ENCODE measurements around the gene DYRK3. TPM values are rescaled to one million over a fixed set of nuclear protein-coding genes. Genes with fewer than 3 reads are reported as not detected.

DYRK3 gene
- total RNA-seq, 2 experiments from 2014 or later, result 10.1 to 11.4 TPM

DNA sequence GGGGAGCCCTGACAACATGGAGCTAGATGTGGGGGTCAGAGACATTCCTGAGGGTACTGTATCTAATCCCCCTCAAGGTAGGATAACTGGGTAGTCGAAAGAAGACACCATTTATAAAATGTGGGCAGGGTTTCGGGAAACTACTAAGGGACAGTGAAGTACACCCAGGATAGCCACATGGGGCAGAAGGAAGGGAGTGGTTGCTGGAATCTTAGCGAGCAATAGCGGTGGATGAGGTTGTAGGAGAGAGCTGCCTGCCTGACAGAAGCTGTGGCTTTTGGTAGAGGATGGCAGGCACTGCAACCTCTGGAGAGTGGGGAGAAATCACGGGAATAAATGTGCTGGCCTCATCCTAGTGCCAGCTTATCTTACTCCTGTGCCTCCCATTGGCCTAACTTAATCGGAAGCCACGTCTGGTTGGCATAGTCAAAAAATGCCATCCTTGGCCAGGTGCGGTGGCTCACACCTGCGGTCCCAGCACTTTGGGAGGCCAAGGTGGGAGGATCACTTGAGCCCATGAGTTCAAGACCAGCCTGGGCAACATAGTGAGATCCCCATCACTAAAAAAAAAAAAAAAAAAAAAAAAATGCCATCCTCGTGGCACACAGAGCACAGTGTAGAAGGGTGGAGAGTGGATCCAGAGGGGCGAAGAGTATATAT is 26.0 kb downstream of the DYRK3 start:
- CTCF ChIA-PET, result interaction anchor here (0.8 to 14.8 kb wide), 6 partner anchors 12 to 202 kb away, joined by 3 to 399 read pairs (median 12); partner anchors contain the start of gene DYRK3
- no peak for DNase-seq
- POLR2A ChIA-PET, result no interaction called here
- H3K36me3 Mint-ChIP-seq, result no peaks in the 10 kb centered on the region
- peaks cover 22% of the 10 kb centered on the region for H3K27me3 Mint-ChIP-seq
- no peak overlapping the region for H3K27ac Mint-ChIP-seq
- no peaks in the 10 kb centered on the region for H3K9me3 Mint-ChIP-seq
- intact Hi-C loops (cut with micrococcal nuclease), result no loop called here
- no peak overlapping the region for H3K4me3 Mint-ChIP-seq
- peaks cover 29% of the 10 kb centered on the region for H3K4me1 Mint-ChIP-seq (ENCODE audit: low read depth)

GRCh38 chr1:206662396-206663092 is 27.2 kb downstream of the DYRK3 start:
- no peaks in the 10 kb centered on the region for H3K36me3 Mint-ChIP-seq
- H3K4me1 Mint-ChIP-seq (ENCODE audit: low read depth), result peaks cover 30% of the 10 kb centered on the region
- no peak for DNase-seq
- intact Hi-C loops (cut with micrococcal nuclease), result no loop called here
- H3K9me3 Mint-ChIP-seq, result no peaks in the 10 kb centered on the region
- POLR2A ChIA-PET, result interaction anchor here (0.8 to 2.7 kb wide), 6 partner anchors 27 to 169 kb away, joined by 3 to 10 read pairs (median 3); partner anchors contain the start of genes DYRK3, EIF2D and RASSF5
- peak overlapping the region; percentile 18 for H3K4me3 Mint-ChIP-seq
- CTCF ChIA-PET, result interaction anchor here (0.8 to 14.8 kb wide), 34 partner anchors 10 to 324 kb away, joined by 3 to 399 read pairs (median 14); partner anchors contain the start of genes DYRK3, EIF2D and IKBKE
- H3K27me3 Mint-ChIP-seq, result peaks cover 18% of the 10 kb centered on the region
- peak overlapping the region; percentile 49 for H3K27ac Mint-ChIP-seq

GRCh38 chr1:206663362-206663761 is 28.0 kb downstream of the DYRK3 start:
- Mint-ChIP-seq H3K4me1 (ENCODE audit: low read depth) (peaks cover 38% of the 10 kb centered on the region), H3K27ac (no peak overlapping the region), H3K4me3 (no peak overlapping the region), H3K36me3 (no peaks in the 10 kb centered on the region), H3K9me3 (no peaks in the 10 kb centered on the region), H3K27me3 (peaks cover 14% of the 10 kb centered on the region)
- ChIA-PET CTCF (interaction anchor here (0.7 to 14.8 kb wide), 67 partner anchors 10 to 324 kb away, joined by 3 to 399 read pairs (median 6); partner anchors contain the start of genes DYRK3, EIF2D, FCMR and IKBKE), POLR2A (interaction anchor here (0.8 to 2.7 kb wide), 10 partner anchors 20 to 169 kb away, joined by 3 to 10 read pairs (median 3); partner anchors contain the start of genes DYRK3, EIF2D and RASSF5)
- intact Hi-C loops (cut with micrococcal nuclease), result no loop called here
- no peak for DNase-seq

DNA sequence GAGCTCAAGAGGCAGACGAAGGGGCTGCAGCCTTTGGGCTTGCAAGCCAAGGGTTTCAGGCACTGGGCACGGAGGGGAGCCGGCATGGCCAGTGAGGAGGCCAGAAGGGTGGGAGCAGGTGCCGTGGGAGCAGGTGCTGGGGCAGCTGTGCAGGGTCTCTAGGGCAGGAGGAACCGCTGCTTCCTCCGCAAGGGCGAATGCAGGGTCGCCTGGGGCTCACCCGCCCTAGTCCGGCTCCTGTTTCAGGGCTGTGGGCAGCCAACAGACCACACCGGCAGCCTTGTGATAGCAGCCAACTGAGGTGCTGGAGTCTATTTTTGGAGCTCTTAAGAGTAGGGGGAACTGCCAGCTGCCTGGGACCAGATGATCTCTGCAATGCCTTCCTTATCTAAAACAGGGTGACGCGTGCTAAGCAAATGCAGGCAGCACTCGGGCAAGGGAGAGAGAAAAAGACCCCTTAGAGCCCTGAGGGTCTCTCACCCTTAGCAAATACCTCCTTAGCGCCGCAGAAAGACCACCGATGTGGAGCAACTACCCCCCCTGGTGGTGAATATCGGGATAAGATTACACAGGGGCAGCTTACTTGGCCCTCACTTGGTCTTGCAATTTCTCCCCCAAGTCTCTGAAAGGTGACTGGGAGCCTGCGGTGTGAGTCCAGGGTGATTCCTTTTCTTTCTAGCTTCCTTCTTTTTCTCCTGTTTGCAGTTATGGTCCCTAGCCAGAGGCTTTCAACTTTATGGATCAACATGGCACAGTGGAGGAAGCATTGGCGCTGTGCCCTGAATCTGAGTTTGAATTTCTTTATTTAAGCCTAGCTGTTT is 28.7 kb downstream of the DYRK3 start:
- H3K27ac Mint-ChIP-seq, result no peak overlapping the region
- CTCF ChIA-PET, result interaction anchor here (0.5 to 14.8 kb wide), 75 partner anchors 9 to 371 kb away, joined by 3 to 399 read pairs (median 6); partner anchors contain the start of genes DYRK3, EIF2D, FCMR and IKBKE
- no peaks in the 10 kb centered on the region for H3K36me3 Mint-ChIP-seq
- POLR2A ChIA-PET, result interaction anchor here (0.8 to 2.7 kb wide), 8 partner anchors 9 to 56 kb away, joined by 3 to 10 read pairs (median 3); partner anchors contain the start of gene DYRK3
- intact Hi-C loops (cut with micrococcal nuclease), result loop anchor here (1.0 to 2.0 kb wide), 5 partner anchors 30 to 174 kb away; no protein-coding TSS in a partner anchor
- DNase-seq, result peak; percentile 78
- no peaks in the 10 kb centered on the region for H3K9me3 Mint-ChIP-seq
- peaks cover 38% of the 10 kb centered on the region for H3K4me1 Mint-ChIP-seq (ENCODE audit: low read depth)
- peaks cover 9% of the 10 kb centered on the region for H3K27me3 Mint-ChIP-seq
- H3K4me3 Mint-ChIP-seq, result no peak overlapping the region

- DNase-seq, result no peak
- intact Hi-C loops (cut with micrococcal nuclease), result loop anchor here (1.0 to 2.0 kb wide), 5 partner anchors 30 to 174 kb away; no protein-coding TSS in a partner anchor
- Mint-ChIP-seq H3K9me3 (no peaks in the 10 kb centered on the region), H3K27me3 (peaks cover 9% of the 10 kb centered on the region), H3K27ac (no peak overlapping the region), H3K4me3 (no peak overlapping the region), H3K36me3 (no peaks in the 10 kb centered on the region), H3K4me1 (ENCODE audit: low read depth) (peaks cover 38% of the 10 kb centered on the region)
- CTCF ChIA-PET, result interaction anchor here (0.6 to 14.8 kb wide), 59 partner anchors 9 to 1402 kb away, joined by 3 to 399 read pairs (median 7); partner anchors contain the start of genes DYRK3, EIF2D, FCMR and IKBKE
- POLR2A ChIA-PET, result interaction anchor here (0.9 to 1.6 kb wide), 3 partner anchors 9 to 30 kb away, joined by 3 to 6 read pairs (median 4); partner anchors contain the start of gene DYRK3
Observed at GRCh38 chr1:206664740-206665139, 29.4 kb downstream of the DYRK3 start.

GRCh38 chr1:206666031-206666561 is 30.8 kb downstream of the DYRK3 start:
- POLR2A ChIA-PET, result interaction anchor here (0.6 kb wide), 1 partner anchor 52 kb away, joined by 3 read pairs; no protein-coding TSS in a partner anchor
- H3K27ac Mint-ChIP-seq, result no peak overlapping the region
- intact Hi-C loops (cut with micrococcal nuclease), result no loop called here
- no peaks in the 10 kb centered on the region for H3K36me3 Mint-ChIP-seq
- no peak overlapping the region for H3K4me3 Mint-ChIP-seq
- H3K4me1 Mint-ChIP-seq (ENCODE audit: low read depth), result peaks cover 36% of the 10 kb centered on the region
- H3K9me3 Mint-ChIP-seq, result no peaks in the 10 kb centered on the region
- DNase-seq, result no peak
- CTCF ChIA-PET, result interaction anchor here (0.8 to 14.8 kb wide), 12 partner anchors 10 to 316 kb away, joined by 3 to 399 read pairs (median 5); partner anchors contain the start of genes DYRK3 and EIF2D
- peaks cover 9% of the 10 kb centered on the region for H3K27me3 Mint-ChIP-seq

DNA sequence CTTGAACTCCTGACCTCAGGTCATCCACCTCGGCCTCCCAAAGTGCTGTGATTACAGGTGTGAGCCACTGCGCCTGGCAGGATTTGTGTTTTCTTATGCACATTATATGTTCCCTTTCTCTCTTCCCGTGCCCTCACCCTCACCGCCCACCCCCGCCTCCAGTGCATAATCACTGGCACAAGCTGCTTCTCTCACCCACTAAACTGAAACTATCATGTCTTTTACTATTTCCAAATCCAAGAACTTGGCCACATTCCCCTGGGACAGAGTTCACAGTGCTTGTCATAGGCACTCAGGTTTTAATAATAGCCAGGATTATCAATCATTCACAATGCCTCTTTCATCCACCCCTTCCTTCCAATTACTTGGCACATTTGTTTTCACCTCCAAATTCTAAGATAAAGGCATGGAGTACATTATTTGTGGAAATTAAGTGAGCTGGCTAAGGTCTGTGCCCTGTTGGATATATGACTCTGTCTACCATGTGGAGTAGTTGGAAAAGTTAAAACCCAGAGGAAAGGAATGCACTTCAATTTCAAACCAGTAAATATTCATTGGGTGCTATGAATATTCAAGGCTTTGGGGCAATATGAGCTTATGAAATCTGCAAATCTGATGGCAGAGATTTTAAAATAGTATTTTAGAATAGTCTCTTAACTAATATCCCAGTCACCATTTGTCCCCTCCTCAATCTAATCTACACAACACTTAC is 31.8 kb downstream of the DYRK3 start:
- H3K27me3 Mint-ChIP-seq, result peaks cover 9% of the 10 kb centered on the region
- no peak for DNase-seq
- no peaks in the 10 kb centered on the region for H3K9me3 Mint-ChIP-seq
- intact Hi-C loops (cut with micrococcal nuclease), result no loop called here
- ChIA-PET POLR2A (interaction anchor here (0.6 kb wide), 1 partner anchor 51 kb away, joined by 3 read pairs; no protein-coding TSS in a partner anchor), CTCF (interaction anchor here (0.6 to 14.8 kb wide), 13 partner anchors 15 to 190 kb away, joined by 3 to 399 read pairs (median 4); partner anchors contain the start of genes DYRK3 and EIF2D)
- no peaks in the 10 kb centered on the region for H3K36me3 Mint-ChIP-seq
- no peak overlapping the region for H3K4me3 Mint-ChIP-seq
- H3K27ac Mint-ChIP-seq, result no peak overlapping the region
- H3K4me1 Mint-ChIP-seq (ENCODE audit: low read depth), result peaks cover 34% of the 10 kb centered on the region

GRCh38 chr1:206668351-206668750 is 33.0 kb downstream of the DYRK3 start:
- no peak overlapping the region for H3K4me3 Mint-ChIP-seq
- no peak overlapping the region for H3K27ac Mint-ChIP-seq
- CTCF ChIA-PET, result interaction anchor here (1.0 to 14.8 kb wide), 7 partner anchors 15 to 179 kb away, joined by 3 to 399 read pairs (median 6); partner anchors contain the start of genes DYRK3 and EIF2D
- H3K27me3 Mint-ChIP-seq, result peaks cover 7% of the 10 kb centered on the region
- H3K36me3 Mint-ChIP-seq, result no peaks in the 10 kb centered on the region
- no peak for DNase-seq
- POLR2A ChIA-PET, result no interaction called here
- intact Hi-C loops (cut with micrococcal nuclease), result no loop called here
- peaks cover 21% of the 10 kb centered on the region for H3K4me1 Mint-ChIP-seq (ENCODE audit: low read depth)
- no peaks in the 10 kb centered on the region for H3K9me3 Mint-ChIP-seq

- POLR2A ChIA-PET, result no interaction called here
- no peak overlapping the region for H3K27ac Mint-ChIP-seq
Observed at GRCh38 chr1:206668874-206669410, 33.6 kb downstream of the DYRK3 start.

DNA sequence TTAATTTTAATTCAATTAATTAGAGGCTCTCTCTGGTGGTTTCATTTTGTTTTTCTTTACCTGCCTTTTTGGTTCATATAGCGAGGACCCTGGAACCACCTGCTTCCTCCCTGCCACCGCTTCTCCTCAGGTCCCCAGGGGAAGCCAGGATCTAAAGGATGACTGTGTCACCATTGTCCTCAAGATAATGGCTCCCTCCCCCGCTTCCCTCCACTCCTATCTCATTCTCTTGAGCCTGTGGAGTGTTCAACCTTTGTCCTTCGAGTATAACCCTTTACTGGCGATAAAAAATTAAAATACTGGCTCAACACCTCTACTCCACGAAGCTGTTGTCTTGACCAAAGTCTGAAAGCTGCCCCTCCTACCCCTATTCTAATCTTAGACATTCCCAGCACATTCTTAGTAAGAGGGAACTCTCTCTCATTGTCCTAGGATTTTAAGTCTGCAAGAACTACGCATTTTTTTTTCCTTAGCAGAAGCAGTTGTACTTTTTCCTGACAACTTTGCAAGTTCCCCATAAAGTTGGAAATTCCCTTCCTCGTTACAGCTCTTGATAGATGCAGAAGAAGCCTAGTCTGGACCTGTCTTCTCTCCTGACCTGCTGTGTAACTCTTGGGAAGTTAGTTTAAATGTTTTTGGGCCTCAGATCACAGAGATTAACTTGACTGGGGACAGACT is 36.8 kb downstream of the DYRK3 start:
- DNase-seq, result no peak
- Mint-ChIP-seq H3K4me1 (ENCODE audit: low read depth) (peaks cover 11% of the 10 kb centered on the region), H3K27me3 (no peaks in the 10 kb centered on the region), H3K4me3 (no peak overlapping the region), H3K27ac (no peak overlapping the region), H3K36me3 (no peaks in the 10 kb centered on the region), H3K9me3 (no peaks in the 10 kb centered on the region)
- intact Hi-C loops (cut with micrococcal nuclease), result no loop called here
- CTCF ChIA-PET, result interaction anchor here (0.7 to 2.9 kb wide), 4 partner anchors 9 to 202 kb away, joined by 5 to 39 read pairs (median 8); partner anchors contain the start of gene IKBKE
- POLR2A ChIA-PET, result no interaction called here

More at GRCh38 chr1:206668874-206669410, 33.6 kb downstream of the DYRK3 start:
- CTCF ChIA-PET, result interaction anchor here (0.6 to 14.8 kb wide), 5 partner anchors 17 to 178 kb away, joined by 3 to 399 read pairs (median 139); partner anchors contain the start of genes DYRK3 and EIF2D
- Mint-ChIP-seq H3K4me3 (no peak overlapping the region), H3K27me3 (peaks cover 5% of the 10 kb centered on the region), H3K9me3 (no peaks in the 10 kb centered on the region), H3K4me1 (ENCODE audit: low read depth) (peaks cover 15% of the 10 kb centered on the region), H3K36me3 (no peaks in the 10 kb centered on the region)
- intact Hi-C loops (cut with micrococcal nuclease), result no loop called here
- no peak for DNase-seq
